Lower leg skin (tissue), 4 donors: ENCODE data around the gene ACY1. TPM values are rescaled to one million over a fixed set of nuclear protein-coding genes. Genes with fewer than 3 reads are reported as not detected.

Source experiments
- DNase-seq, 2 donors: peaks; one replicate each; pipeline ENCODE4 v3.0.0-alpha.2; 2019; ENCODE audit warnings: low spot score in 2 of 2
- H3K4me3 ChIP-seq: fragments of 200-600 bp; sonication (generic); 2 replicates; pipeline ENCODE4 v1.5.1; 2017; ENCODE audit warnings: mild to moderate bottlenecking, low read depth; ENCODE audit not compliant: poor library complexity, severe bottlenecking
- CTCF ChIP-seq, 3 donors: fragments of 450-650 bp; IDR thresholded peaks; one replicate each; pipeline ENCODE4 v1.5.1; 2016; ENCODE audit warnings: antibody characterized with exemption in 3 of 3, mild to moderate bottlenecking in 3 of 3, moderate library complexity in 2 of 3
- POLR2A ChIP-seq, 2 donors: fragments of 450-650 bp; IDR thresholded peaks; one replicate each; pipeline ENCODE4 v1.6.1; 2016 to 2017; ENCODE audit warnings: antibody characterized with exemption in 2 of 2, mild to moderate bottlenecking in 1 of 2, moderate library complexity in 1 of 2
- WGBS, 2 donors: methylation state at CpG; one replicate each; pipeline ENCODE4 v1.1.5; 2018; 5-methylcytosine and 5-hydroxymethylcytosine counted together
- intact Hi-C: fragments of 100-400 bp; cut with DNase I; formaldehyde crosslinking; loops from one replicate; pipeline ENCODE4 v1.15.0; 2023; ENCODE audit warnings: low total_unique reads
- total RNA-seq, 4 donors: library from RNA; depleted of rRNA; stranded (reverse); fragments of >200 nt; gene quantifications; one replicate each; pipeline ENCODE4 v1.1.0, GENCODE V29; 2016

ACY1 gene
- total RNA-seq, 4 donors from 2014 or later, result 16.2 to 44.2 (median 30.5) TPM

- intact Hi-C loops, result no loop called here
- TF ChIP-seq POLR2A (IDR thresholded peaks at IDR 0.05) (no peak), CTCF (IDR thresholded peaks at IDR 0.05) (peak in 1 of 3 donors; percentile 40)
- H3K4me3 ChIP-seq, result peak overlapping the region; percentile 39
- 10 to 13% methylated on average over 4 of the region's 4 CpGs for WGBS, 2 donors
- peak in 1 of 2 donors; percentile 86 for DNase-seq
Observed at GRCh38 chr3:51982352-51982837, 940 bp upstream of the ACY1 start.

- WGBS, 2 donors, result 70 to 71% methylated on average over 16 to 22 of the region's 22 CpGs
- no peak for DNase-seq
- H3K4me3 ChIP-seq, result peak overlapping the region; percentile 17
- TF ChIP-seq CTCF (IDR thresholded peaks at IDR 0.05) (no peak), POLR2A (IDR thresholded peaks at IDR 0.05) (no peak)
- intact Hi-C loops, result no loop called here
Observed at GRCh38 chr3:51983578-51984268, 388 bp downstream of the ACY1 start.

- no peak overlapping the region for H3K4me3 ChIP-seq
- no peak for TF ChIP-seq POLR2A (IDR thresholded peaks at IDR 0.05)
- no peak for TF ChIP-seq CTCF (IDR thresholded peaks at IDR 0.05)
- DNase-seq, result no peak
- intact Hi-C loops, result no loop called here
Observed at GRCh38 chr3:51984269-51984647, 923 bp downstream of the ACY1 start.

- TF ChIP-seq POLR2A (IDR thresholded peaks at IDR 0.05) (no peak), CTCF (IDR thresholded peaks at IDR 0.05) (no peak)
- intact Hi-C loops, result no loop called here
- 85 to 90% methylated on average over 4 to 6 of the region's 6 CpGs for WGBS, 2 donors
- DNase-seq, result no peak
- H3K4me3 ChIP-seq, result no peak overlapping the region
Observed at GRCh38 chr3:51985063-51985462, 1.7 kb downstream of the ACY1 start.

- intact Hi-C loops, result no loop called here
- TF ChIP-seq POLR2A (IDR thresholded peaks at IDR 0.05), result no peak
- no peak for TF ChIP-seq CTCF (IDR thresholded peaks at IDR 0.05)
- no peak overlapping the region for H3K4me3 ChIP-seq
- no peak for DNase-seq
- WGBS, 2 donors, result 74 to 79% methylated on average over 12 of the region's 12 CpGs
Observed at GRCh38 chr3:51986010-51986947, 2.9 kb downstream of the ACY1 start.
